GM12878 (cell line): Measurements from ENCODE around the gene RBL2. TPM values are rescaled to one million over a fixed set of nuclear protein-coding genes. Genes with fewer than 3 reads are reported as not detected.
"Not testable (repeated sequence)": the region's sequence is repeated elsewhere in the genome, so short reads cannot be mapped to it uniquely, and the experiment has no call there.

Source experiments
- ATAC-seq: fragments of 200-7000 bp; cut with Tn5 transposase; 3 replicates; pipeline ENCODE4 v1.9.1; 2020; ENCODE audit warnings: mild to moderate bottlenecking, moderate library complexity
- BruUV-seq: library from RNA; stranded (reverse); fragments of 400-500 nt; replicated peaks from 2 replicates; lab custom pipeline; 2021; lab: Mats Ljungman, UMichigan
- CTCF ChIA-PET: fragments of 300-600 bp; sonication (Branson Sonifier 250); formaldehyde crosslinking; extraction: SDS; loops from one replicate; lab custom pipeline; 2021; ENCODE audit warnings: inconsistent platforms; lab: Yijun Ruan, JAX
- POLR2A ChIA-PET: fragments of 350-600 bp; formaldehyde crosslinking; extraction: SDS; loops from one replicate; lab custom pipeline; 2021; ENCODE audit warnings: inconsistent platforms; lab: Charles Lee
- RAD21 ChIA-PET: fragments of 300-600 bp; sonication (Branson Sonifier 250); formaldehyde crosslinking; loops from one replicate; lab custom pipeline; 2023; ENCODE audit warnings: antibody characterized with exemption; ENCODE audit not compliant: unreplicated experiment; lab: Charles Lee
- SMC1A ChIA-PET: fragments of 300-600 bp; sonication (Branson Sonifier 250); formaldehyde crosslinking; loops from one replicate; lab custom pipeline; 2023; ENCODE audit not compliant: unreplicated experiment, uncharacterized antibody; lab: Charles Lee
- DNase-seq: peaks from one replicate; pipeline ENCODE4 v3.0.0-alpha.2; 2011; ENCODE audit warnings: low read depth, low spot score
- FAIRE-seq: peaks from 3 replicates; lab custom pipeline; 2011; peaks lifted over from hg19 to GRCh38; lab: Jason Lieb, UNC
- H2AFZ ChIP-seq: 2 replicates; pipeline ENCODE4 v1.6.0; 2011; ENCODE audit warnings: low read depth, low read length, control low read depth; ENCODE audit not compliant: control insufficient read depth
- H3K27ac ChIP-seq: 2 replicates; pipeline ENCODE4 v1.5.1; 2011; ENCODE audit warnings: control low read depth; ENCODE audit not compliant: control insufficient read depth, insufficient read depth
- H3K27me3 ChIP-seq, 2 experiments: replicated peaks in 1 of 2; 2 replicates each; pipeline versions ENCODE4 v1.6.0 to v1.6.1; 2011; ENCODE audit warnings: low read length in 1 of 2; ENCODE audit not compliant: control insufficient read depth in 2 of 2, insufficient read depth in 2 of 2
- H3K36me3 ChIP-seq, 2 experiments: 2 replicates each; pipeline ENCODE4 v1.5.1; 2011; ENCODE audit warnings: low read length in 1 of 2; ENCODE audit not compliant: control insufficient read depth in 2 of 2, insufficient read depth in 2 of 2
- H3K4me1 ChIP-seq: 2 replicates; pipeline ENCODE4 v1.6.1; 2011; ENCODE audit warnings: mild to moderate bottlenecking, low read length, moderate library complexity, mixed read lengths; ENCODE audit not compliant: control insufficient read depth, insufficient read depth
- H3K4me2 ChIP-seq: 2 replicates; pipeline ENCODE4 v1.6.0; 2011; ENCODE audit warnings: control low read depth; ENCODE audit not compliant: control insufficient read depth, insufficient read depth
- H3K4me3 ChIP-seq: fragments of 200-600 bp; sonication (generic); 2 replicates; pipeline ENCODE4 v1.5.1; 2016
- H3K79me2 ChIP-seq: 2 replicates; pipeline ENCODE4 v1.6.0; 2011; ENCODE audit warnings: low read length; ENCODE audit not compliant: control insufficient read depth, insufficient read depth
- H3K9ac ChIP-seq: 2 replicates; pipeline ENCODE4 v1.8.0; 2011; ENCODE audit warnings: low read length, control low read depth, mixed read lengths; ENCODE audit not compliant: control insufficient read depth, insufficient read depth
- H3K9me3 ChIP-seq: replicated peaks from 3 replicates; pipeline ENCODE4 v1.5.1; 2011; ENCODE audit warnings: mild to moderate bottlenecking, low read length; ENCODE audit not compliant: control insufficient read depth, insufficient read depth
- H4K20me1 ChIP-seq: 2 replicates; pipeline ENCODE4 v1.6.0; 2011; ENCODE audit not compliant: control insufficient read depth, insufficient read depth
- MTA2 ChIP-seq: fragments of 450-650 bp; IDR thresholded peaks from 2 replicates; pipeline ENCODE4 v1.6.1; 2016; ENCODE audit warnings: low read depth, mild to moderate bottlenecking, moderate library complexity
- MYB ChIP-seq: fragments of 150-350 bp; IDR thresholded peaks from 2 replicates; pipeline ENCODE4 v1.6.1; 2014; ENCODE audit warnings: mild to moderate bottlenecking, low read depth, low read length, borderline replicate concordance
- MYC ChIP-seq: IDR thresholded peaks from 2 replicates; pipeline ENCODE4 v1.6.1; 2011; ENCODE audit warnings: mild to moderate bottlenecking, low read length, moderate library complexity, inconsistent platforms; ENCODE audit not compliant: insufficient read depth, insufficient replicate concordance, insufficient read length, severe bottlenecking
- NR2C1 ChIP-seq: fragments of 450-650 bp; IDR thresholded peaks from 2 replicates; pipeline ENCODE4 v1.6.1; 2017; ENCODE audit warnings: antibody characterized with exemption, mild to moderate bottlenecking, moderate library complexity
- NR2F1 ChIP-seq: fragments of 450-650 bp; conservative IDR thresholded peaks from 2 replicates; pipeline ENCODE4 v1.6.1; 2017; ENCODE audit warnings: mild to moderate bottlenecking
- PAX8 ChIP-seq: fragments of 450-650 bp; IDR thresholded peaks from 2 replicates; pipeline ENCODE4 v1.6.1; 2017; ENCODE audit warnings: mild to moderate bottlenecking, moderate library complexity
- POLR2AphosphoS5 ChIP-seq: IDR thresholded peaks from 2 replicates; pipeline ENCODE4 v1.6.1; 2011; ENCODE audit warnings: mild to moderate bottlenecking, low read length, inconsistent platforms
- RELB ChIP-seq: fragments of 450-650 bp; IDR thresholded peaks from 2 replicates; pipeline ENCODE4 v1.6.1; 2017; ENCODE audit warnings: low read depth, mild to moderate bottlenecking, moderate library complexity
- SREBF1 ChIP-seq: IDR thresholded peaks from 2 replicates; pipeline ENCODE4 v1.6.1; 2012; ENCODE audit warnings: mild to moderate bottlenecking, low read length
- YY1 ChIP-seq: IDR thresholded peaks from 2 replicates; pipeline ENCODE4 v1.6.1; 2011; ENCODE audit warnings: low read depth, mild to moderate bottlenecking, low read length
- ZNF384 ChIP-seq: IDR thresholded peaks from 2 replicates; pipeline ENCODE4 v1.6.1; 2012; ENCODE audit warnings: low read depth, mild to moderate bottlenecking, low read length, improper control_type of control experiment, borderline replicate concordance
- WGBS: methylation state at CpG from one replicate; pipeline ENCODE4 v1.1.6; 2016; ENCODE audit warnings: low lambda C conversion rate; ENCODE audit not compliant: insufficient replicate concordance, insufficient coverage; ENCODE audit errors: missing lambda C conversion rate; 5-methylcytosine and 5-hydroxymethylcytosine counted together
- in situ Hi-C: fragments of 300-500 bp; cut with MboI; formaldehyde crosslinking; loops from 9 replicates; pipeline ENCODE4 v1.14.3; 2018; ENCODE audit warnings: mixed read lengths
- intact Hi-C: fragments of 100-400 bp; cut with micrococcal nuclease; formaldehyde crosslinking; loops from one replicate; pipeline ENCODE4 v1.14.2; 2022; ENCODE audit not compliant: unreplicated experiment
- polyA plus RNA-seq, 11 experiments: library from polyadenylated mRNA; depleted of rRNA in 4 of 11; unstranded in 6 of 11; stranded (reverse) in 5 of 11; fragments of >200 nt; fragmentation: Nextera tagmentation in 4 of 11; fragmentation: Illumina TruSeq in 1 of 11; extraction: Ambion mirVana in 4 of 11; extraction: Trizol in 1 of 11; gene quantifications; 1 replicate in 1 of 11; 2 replicates in 10 of 11; pipeline versions ENCODE4 v1.2.1 to v1.2.3, GENCODE V29; 2011 to 2016; ENCODE audit warnings: inconsistent platforms in 2 of 11, missing spikeins in 2 of 11, low read depth in 1 of 11
- total RNA-seq, 4 experiments: library from RNA; depleted of rRNA in 3 of 4; stranded (reverse); fragments of >200 nt in 3 of 4; fragmentation: Illumina TruSeq in 1 of 4; extraction: Trizol in 1 of 4; gene quantifications; 2 replicates each; pipeline versions ENCODE4 v1.2.1 to v1.2.3, GENCODE V29; 2013 to 2021

The RBL2 gene
- total and polyA plus RNA-seq, 10 of the 15 experiments (the other 5 are each of a cell fraction or from before 2014, with no cell fraction given) = 10.0 to 107 (median 39.0) TPM

- in situ Hi-C loops (no loop called here), intact Hi-C loops (no loop called here)
- no peak for ATAC-seq
- Histone ChIP-seq H4K20me1 (no peaks in the 10 kb centered on the region), H3K27me3 (no peaks in the 10 kb centered on the region), H3K36me3 (no peaks in the 10 kb centered on the region), H3K9me3 (no peaks in the 10 kb centered on the region; the same call in 2 of the 3 replicates), H3K4me1 (no peaks in the 10 kb centered on the region), H2AFZ (no peak overlapping the region), H3K27ac (no peak overlapping the region), H3K4me3 (no peak overlapping the region), H3K9ac (no peak overlapping the region), H3K4me2 (no peak overlapping the region), H3K79me2 (no peaks in the 10 kb centered on the region)
- SMC1A ChIA-PET = no interaction called here
- no TSS peak for BruUV-seq
- CTCF ChIA-PET = no interaction called here
- POLR2A ChIA-PET = no interaction called here
- no peak for FAIRE-seq
- DNase-seq = no peak
- RAD21 ChIA-PET = no interaction called here
- TF ChIP-seq MTA2 (no peak), NR2F1 (no peak), SREBF1 (no peak), ZNF384 (no peak), MYB (no peak), NR2C1 (no peak), PAX8 (no peak), YY1 (no peak), RELB (no peak), POLR2AphosphoS5 (no peak), MYC (no peak)
- 94% methylated on average over 19 of the region's 24 CpGs for WGBS
Observed at GRCh38 chr16:53421248-53421647, 13.0 kb upstream of the RBL2 start.

GRCh38 chr16:53423968-53424367 is 10.3 kb upstream of the RBL2 start:
- DNase-seq, intact Hi-C loops, POLR2A ChIA-PET, H4K20me1 ChIP-seq, H3K36me3 ChIP-seq, H2AFZ ChIP-seq, H3K4me2 ChIP-seq, H3K27ac ChIP-seq, RAD21 ChIA-PET, in situ Hi-C loops, SMC1A ChIA-PET, H3K9me3 ChIP-seq, H3K27me3 ChIP-seq, H3K4me1 ChIP-seq, ATAC-seq, H3K4me3 ChIP-seq, BruUV-seq, H3K79me2 ChIP-seq, FAIRE-seq, H3K9ac ChIP-seq: not testable (repeated sequence)
- CTCF ChIA-PET = interaction anchor here (1.0 kb wide), 1 partner anchor 8 kb away, joined by 6 read pairs; no protein-coding TSS in a partner anchor
- 50% methylated on average over 1 of the region's 1 CpG for WGBS
